Neural cell (in vitro differentiated cells): Measurements from ENCODE around the gene GNE.

Experiments used
- SMC3 ChIP-seq: fragments of 450-650 bp; conservative IDR thresholded peaks from 2 replicates; pipeline ENCODE4 v1.6.1; 2014; ENCODE audit warnings: antibody characterized with exemption, mild to moderate bottlenecking, moderate library complexity; ENCODE audit not compliant: poor library complexity
- TF ChIP-seq, protein P1 (sequence below): fragments of 450-650 bp; IDR thresholded peaks from 2 replicates; pipeline ENCODE4 v1.5.1; 2014; ENCODE audit warnings: antibody characterized with exemption, mild to moderate bottlenecking, moderate library complexity; ENCODE audit not compliant: poor library complexity, severe bottlenecking

DNA sequence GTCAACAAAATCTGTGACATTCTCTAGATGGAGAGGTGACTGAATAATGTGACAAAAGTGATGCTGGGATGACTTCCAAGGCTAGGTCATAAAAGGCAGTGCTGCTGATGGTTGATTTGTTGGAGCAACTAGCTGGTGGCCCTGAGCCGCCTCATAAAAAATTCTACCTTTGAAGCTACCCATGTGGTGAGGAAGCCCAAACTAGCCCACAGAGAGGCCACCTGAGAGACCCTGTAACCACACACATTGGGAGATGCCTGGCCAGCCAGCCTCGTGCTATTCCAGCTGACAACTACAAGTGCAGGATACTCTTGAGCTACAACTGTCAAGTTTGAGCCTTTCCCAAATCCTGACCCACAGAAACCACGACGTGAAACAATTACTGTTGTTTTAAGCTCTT, 44.9 kb downstream of the GNE start:
- TF ChIP-seq, protein P1, sequence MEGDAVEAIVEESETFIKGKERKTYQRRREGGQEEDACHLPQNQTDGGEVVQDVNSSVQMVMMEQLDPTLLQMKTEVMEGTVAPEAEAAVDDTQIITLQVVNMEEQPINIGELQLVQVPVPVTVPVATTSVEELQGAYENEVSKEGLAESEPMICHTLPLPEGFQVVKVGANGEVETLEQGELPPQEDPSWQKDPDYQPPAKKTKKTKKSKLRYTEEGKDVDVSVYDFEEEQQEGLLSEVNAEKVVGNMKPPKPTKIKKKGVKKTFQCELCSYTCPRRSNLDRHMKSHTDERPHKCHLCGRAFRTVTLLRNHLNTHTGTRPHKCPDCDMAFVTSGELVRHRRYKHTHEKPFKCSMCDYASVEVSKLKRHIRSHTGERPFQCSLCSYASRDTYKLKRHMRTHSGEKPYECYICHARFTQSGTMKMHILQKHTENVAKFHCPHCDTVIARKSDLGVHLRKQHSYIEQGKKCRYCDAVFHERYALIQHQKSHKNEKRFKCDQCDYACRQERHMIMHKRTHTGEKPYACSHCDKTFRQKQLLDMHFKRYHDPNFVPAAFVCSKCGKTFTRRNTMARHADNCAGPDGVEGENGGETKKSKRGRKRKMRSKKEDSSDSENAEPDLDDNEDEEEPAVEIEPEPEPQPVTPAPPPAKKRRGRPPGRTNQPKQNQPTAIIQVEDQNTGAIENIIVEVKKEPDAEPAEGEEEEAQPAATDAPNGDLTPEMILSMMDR, result no peak
- TF ChIP-seq SMC3, result no peak
